Measurements from ENCODE around the gene P2RX5. TPM values are rescaled to one million over a fixed set of nuclear protein-coding genes. Genes with fewer than 3 reads are reported as not detected.

P2RX5 gene
- total and polyA plus RNA-seq, 2 donors (not counting 3 experiments of a cell fraction or from before 2014, with no cell fraction given) = 0.19 to 0.22 TPM

- no peaks in the 10 kb centered on the region for H3K79me2 ChIP-seq (ENCODE audit: control insufficient read depth, insufficient read depth, low read length)
- H2AFZ ChIP-seq (ENCODE audit: low read depth, low read length) = no peak overlapping the region
- H3K4me3 ChIP-seq (replicated peaks in 1 of 3; ENCODE audit: insufficient read depth in 1 of 3, low read depth in 1 of 3, low read length in 3 of 3) = no peak overlapping the region
- FAIRE-seq (no peak), DNase-seq (ENCODE audit: low read depth, low spot score) (no peak)
- no peaks in the 10 kb centered on the region for H3K9me1 ChIP-seq (replicated peaks; ENCODE audit: control insufficient read depth, extremely low read depth, insufficient read depth, low read length)
- no TSS peak for BruUV-seq (replicated peaks)
- H3K27me3 ChIP-seq (ENCODE audit: control insufficient read depth in 2 of 2, insufficient read depth in 2 of 2, low read length in 2 of 2) = peaks cover 0 to 9% of the 10 kb centered on the region in 2 experiments
- TF ChIP-seq POLR2AphosphoS5 (IDR thresholded peaks at IDR 0.05; ENCODE audit: insufficient read depth, low read depth, low read length) = no peak
- no peak for TF ChIP-seq JUN (IDR thresholded peaks at IDR 0.05; ENCODE audit: borderline replicate concordance, insufficient read depth, insufficient read length, low read depth)
- TF ChIP-seq EZH2 (IDR thresholded peaks at IDR 0.05; ENCODE audit: borderline replicate concordance, low read depth, low read length, severe bottlenecking) = no peak
- no peak for TF ChIP-seq GATA2 (IDR thresholded peaks at IDR 0.05; ENCODE audit: insufficient read depth, insufficient read length, low read depth, low read length)
- no peak for TF ChIP-seq FOS (IDR thresholded peaks at IDR 0.05; ENCODE audit: borderline replicate concordance, insufficient read depth, low read length)
- TF ChIP-seq MAX (IDR thresholded peaks at IDR 0.05; ENCODE audit: insufficient read depth, insufficient read length) = no peak
- TF ChIP-seq MYC (IDR thresholded peaks at IDR 0.05; ENCODE audit: low read depth, low read length) = no peak
- no peak for TF ChIP-seq CTCF (IDR thresholded peaks at IDR 0.05; ENCODE audit: extremely low read depth in 1 of 2, insufficient read depth in 1 of 2, low read depth in 1 of 2, low read length in 2 of 2)
- TF ChIP-seq POLR2A (IDR thresholded peaks at IDR 0.05; ENCODE audit: low read depth, low read length) = no peak
- H3K9me3 ChIP-seq (replicated peaks; ENCODE audit: control insufficient read depth, insufficient read depth, low read length) = no peaks in the 10 kb centered on the region
- no peak overlapping the region for H3K4me2 ChIP-seq (ENCODE audit: insufficient read depth, low read length)
- ChIA-PET CTCF (interaction anchor here (1.3 kb wide), 1 partner anchor 42 kb away, joined by 3 read pairs; no protein-coding TSS in a partner anchor), POLR2A (no interaction called here)
- H3K27ac ChIP-seq (ENCODE audit: insufficient read depth, low read depth, low read length) = no peak overlapping the region
- dilution Hi-C loops (cut with MboI; ENCODE audit: extremely low pct_ligation_motif_present, low sequenced_read_pairs) (no loop called here), intact Hi-C loops (cut with micrococcal nuclease) (no loop called here)
- H4K20me1 ChIP-seq (replicated peaks; ENCODE audit: control insufficient read depth, extremely low read depth, insufficient read depth, low read length) = no peaks in the 10 kb centered on the region
- H3K36me3 ChIP-seq (ENCODE audit: control insufficient read depth in 2 of 2, extremely low read depth in 1 of 2, insufficient read depth in 2 of 2, low read length in 2 of 2) = no peaks in the 10 kb centered on the region
- no peaks in the 10 kb centered on the region for H3K4me1 ChIP-seq (ENCODE audit: control insufficient read depth, extremely low read depth, insufficient read depth, low read length)
- H3K9ac ChIP-seq (replicated peaks; ENCODE audit: extremely low read depth, insufficient read depth, low read length) = no peak overlapping the region
Measured at GRCh38 chr17:3681057-3681456, 14.9 kb downstream of the P2RX5 start.

Measured in endothelial cell of umbilical vein (primary cell).